ENCODE results near the gene ARHGEF19.

The ARHGEF19 gene

GRCh38 chr1:16229976-16230740 is 17.7 kb upstream of the ARHGEF19 start (continued):
- TF ChIP-seq ZBTB10 (tag by site-specific recombination; IDR thresholded peaks at IDR 0.05): no peak

- peaks cover 0 to 8% of the 10 kb centered on the region in 2 experiments; a peak in 1 of 3 replicates for H3K36me3 ChIP-seq (ENCODE audit: control insufficient read depth in 2 of 2, insufficient read depth in 1 of 2, low read length in 2 of 2)
- no peak overlapping the region for H3K4me3 ChIP-seq (ENCODE audit: low read depth, low read length)
- TF ChIP-seq KLF9 (tag by site-specific recombination; IDR thresholded peaks at IDR 0.05; ENCODE audit: low read depth): no peak
- no peak for TF ChIP-seq PBX3 (CRISPR knock-in tag; IDR thresholded peaks at IDR 0.05)
- TF ChIP-seq ZNF623 (tag by site-specific recombination; IDR thresholded peaks at IDR 0.05): no peak
- no peak for TF ChIP-seq ZBTB6 (tag by site-specific recombination; IDR thresholded peaks at IDR 0.05)
- no peak for TF ChIP-seq KLF16 (tag by site-specific recombination; IDR thresholded peaks at IDR 0.05)
- TF ChIP-seq ZNF324 (tag by site-specific recombination; IDR thresholded peaks at IDR 0.05): no peak
- no peak for TF ChIP-seq BCL11A (tag by site-specific recombination; IDR thresholded peaks at IDR 0.05; ENCODE audit: low read depth)
- ChIA-PET CTCF (no interaction called here), POLR2A (no interaction called here)
- no peaks in the 10 kb centered on the region for H3K9me3 ChIP-seq (ENCODE audit: control insufficient read depth, insufficient read depth, low read depth, low read length)
- H3K4me1 ChIP-seq (ENCODE audit: control insufficient read depth, insufficient read depth, low read length): no peaks in the 10 kb centered on the region
- no peak overlapping the region for H3K27ac ChIP-seq (ENCODE audit: extremely low read depth, low read depth, low read length)
Measured at GRCh38 chr1:16226490-16227179, 14.2 kb upstream of the ARHGEF19 start.

- Histone ChIP-seq H3K4me1 (ENCODE audit: control insufficient read depth, insufficient read depth, low read length) (no peaks in the 10 kb centered on the region), H3K27ac (ENCODE audit: extremely low read depth, low read depth, low read length) (no peak overlapping the region), H3K9me3 (ENCODE audit: control insufficient read depth, insufficient read depth, low read depth, low read length) (no peaks in the 10 kb centered on the region), H3K36me3 (ENCODE audit: control insufficient read depth in 2 of 2, insufficient read depth in 1 of 2, low read length in 2 of 2) (peaks cover 0 to 4% of the 10 kb centered on the region in 2 experiments; a peak in 1 of 3 replicates), H3K4me3 (ENCODE audit: low read depth, low read length) (no peak overlapping the region)
- POLR2A ChIA-PET: no interaction called here
- no peak for TF ChIP-seq ZNF610 (tag by site-specific recombination; IDR thresholded peaks at IDR 0.05; ENCODE audit: borderline replicate concordance)
- TF ChIP-seq ZNF140 (tag by site-specific recombination; IDR thresholded peaks at IDR 0.05): no peak
- CTCF ChIA-PET: interaction anchor here (0.6 kb wide), 1 partner anchor 10 kb away, joined by 3 read pairs; no protein-coding TSS in a partner anchor
Measured at GRCh38 chr1:16226129-16226489, 13.7 kb upstream of the ARHGEF19 start.

- no peak overlapping the region for H3K4me3 ChIP-seq (ENCODE audit: low read depth, low read length)
- CTCF ChIA-PET: no interaction called here
- H3K27ac ChIP-seq (ENCODE audit: extremely low read depth, low read depth, low read length): no peak overlapping the region
- no peaks in the 10 kb centered on the region for H3K36me3 ChIP-seq (ENCODE audit: control insufficient read depth in 2 of 2, insufficient read depth in 1 of 2, low read length in 2 of 2)
- POLR2A ChIA-PET: interaction anchor here (1.4 kb wide), 1 partner anchor 13 kb away, joined by 3 read pairs; the partner anchor contains the start of gene CPLANE2
- H3K9me3 ChIP-seq (ENCODE audit: control insufficient read depth, insufficient read depth, low read depth, low read length): no peaks in the 10 kb centered on the region
- H3K4me1 ChIP-seq (ENCODE audit: control insufficient read depth, insufficient read depth, low read length): no peaks in the 10 kb centered on the region
- no peak for TF ChIP-seq ZNF24 (tag by site-specific recombination; IDR thresholded peaks at IDR 0.05)
- TF ChIP-seq ZNF239 (tag by site-specific recombination; IDR thresholded peaks at IDR 0.05): no peak
- TF ChIP-seq ZNF785 (tag by site-specific recombination; IDR thresholded peaks at IDR 0.05): no peak
- TF ChIP-seq RBAK (tag by site-specific recombination; IDR thresholded peaks at IDR 0.05): no peak
- no peak for TF ChIP-seq ZNF169 (tag by site-specific recombination; IDR thresholded peaks at IDR 0.05)
- no peak for TF ChIP-seq YY1 (tag by site-specific recombination; IDR thresholded peaks at IDR 0.05)
- no peak for TF ChIP-seq ZNF133 (tag by site-specific recombination; IDR thresholded peaks at IDR 0.05)
- TF ChIP-seq BCL11A (tag by site-specific recombination; IDR thresholded peaks at IDR 0.05; ENCODE audit: low read depth): no peak
- no peak for TF ChIP-seq SP2 (tag by site-specific recombination; IDR thresholded peaks at IDR 0.05)
Measured at GRCh38 chr1:16224472-16224871, 12.0 kb upstream of the ARHGEF19 start.

All from HEK293 (cell line).